ENCODE data around the gene PLA2G2F. TPM values are rescaled to one million over a fixed set of nuclear protein-coding genes. Genes with fewer than 3 reads are reported as not detected.

The PLA2G2F gene
- total and polyA plus RNA-seq, 2 of the 8 experiments (the other 6 are each of a cell fraction or from before 2014, with no cell fraction given) = not detected

GRCh38 chr1:20110679-20111078 lies 28.4 kb upstream of the PLA2G2F start:
- CTCF ChIA-PET (ENCODE audit: partially characterized antibody) = interaction anchor here (0.6 to 3.9 kb wide), 10 partner anchors 9 to 465 kb away, joined by 3 to 14 read pairs (median 3); no protein-coding TSS in a partner anchor

More at GRCh38 chr1:20110679-20111078, 28.4 kb upstream of the PLA2G2F start:
- Histone ChIP-seq H3K23me2 (ENCODE audit: low read depth, low read length) (no peaks in the 10 kb centered on the region), H3K9me3 (ENCODE audit: insufficient read depth in 2 of 2, low read depth in 1 of 2, low read length in 1 of 2) (no peaks in the 10 kb centered on the region; a peak in 2 of 4 replicates), H3K4me3 (ENCODE audit: extremely low read depth in 1 of 4, insufficient read depth in 2 of 4, low read depth in 3 of 4, low read length in 4 of 4) (no peak overlapping the region), H2AFZ (ENCODE audit: low read length) (no peak overlapping the region), H2BK5ac (ENCODE audit: low read depth, low read length) (no peak overlapping the region), H2AK5ac (ENCODE audit: low read depth, low read length) (no peak overlapping the region), H3K79me1 (ENCODE audit: low read depth, low read length) (no peaks in the 10 kb centered on the region), H3K23ac (ENCODE audit: insufficient read length) (no peak overlapping the region), H3K36me3 (ENCODE audit: control insufficient read depth in 2 of 4, insufficient read depth in 4 of 4, low read length in 3 of 4) (no peaks in the 10 kb centered on the region), H3K27ac (ENCODE audit: low read depth, low read length) (no peak overlapping the region), H3K56ac (replicated peaks; ENCODE audit: insufficient read length, low read depth, low read length) (no peak overlapping the region), H3K4me2 (ENCODE audit: insufficient read depth in 1 of 2, low read depth in 2 of 2, low read length in 2 of 2) (no peak overlapping the region), H3K79me2 (ENCODE audit: control insufficient read depth in 1 of 2, insufficient read depth in 2 of 2, low read length in 2 of 2) (no peaks in the 10 kb centered on the region), H4K8ac (ENCODE audit: extremely low read depth, insufficient read depth, low read length) (no peak overlapping the region), H3K9ac (replicated peaks in 1 of 4; ENCODE audit: extremely low read depth in 1 of 4, low read depth in 3 of 4, low read length in 3 of 4) (no peak overlapping the region), H3K4me1 (replicated peaks in 1 of 4; ENCODE audit: control insufficient read depth in 3 of 4, insufficient read depth in 4 of 4, low read length in 3 of 4) (peaks cover 2 to 5% (median 3%) of the 10 kb centered on the region in 4 experiments; a peak in 4 of 7 replicates), H3K4ac (replicated peaks; ENCODE audit: insufficient read length, low read depth, low read length) (no peak overlapping the region), H4K5ac (ENCODE audit: insufficient read length, low read depth, low read length) (no peak overlapping the region), H3K18ac (ENCODE audit: extremely low read depth, low read length) (no peak overlapping the region), H4K91ac (replicated peaks; ENCODE audit: insufficient read length, low read length) (peak overlapping the region; percentile 56), H2BK15ac (ENCODE audit: low read length) (no peak overlapping the region), H3K14ac (ENCODE audit: insufficient read length) (no peak overlapping the region), H3K27me3 (replicated peaks in 1 of 4; ENCODE audit: control insufficient read depth in 3 of 4, extremely low read depth in 1 of 4, insufficient read depth in 3 of 4, low read length in 3 of 4) (no peaks in the 10 kb centered on the region), H2BK120ac (replicated peaks; ENCODE audit: low read depth, low read length) (no peak overlapping the region), H4K20me1 (replicated peaks in 1 of 2; ENCODE audit: control insufficient read depth in 1 of 2, insufficient read depth in 2 of 2, low read length in 2 of 2) (no peaks in the 10 kb centered on the region), H2BK12ac (ENCODE audit: low read depth, low read length) (no peak overlapping the region), H2BK20ac (ENCODE audit: low read length) (no peak overlapping the region)
- DNase-seq (ENCODE audit: low read depth in 1 of 2, low spot score in 2 of 2) (no peak), FAIRE-seq (no peak)
- POLR2A ChIA-PET (ENCODE audit: partially characterized antibody) = no interaction called here
- TF ChIP-seq GABPA (IDR thresholded peaks at IDR 0.05; ENCODE audit: borderline replicate concordance, insufficient read depth, low read length) (no peak), FOSL1 (IDR thresholded peaks at IDR 0.05; ENCODE audit: insufficient read depth, low read depth, low read length) (no peak), CBX5 (IDR thresholded peaks at IDR 0.05; ENCODE audit: low read depth, low read length) (no peak), TCF12 (IDR thresholded peaks at IDR 0.05; ENCODE audit: low read depth, low read length) (no peak), BACH1 (IDR thresholded peaks at IDR 0.05; ENCODE audit: low read length) (no peak), HDAC6 (IDR thresholded peaks at IDR 0.05; ENCODE audit: low read depth, low read length) (no peak), JUND (IDR thresholded peaks at IDR 0.05; ENCODE audit: low read length) (no peak), BRCA1 (IDR thresholded peaks at IDR 0.05; ENCODE audit: low read depth, low read length) (no peak), TBP (IDR thresholded peaks at IDR 0.05; ENCODE audit: low read depth, low read length) (no peak), TEAD4 (IDR thresholded peaks at IDR 0.05; ENCODE audit: low read depth, low read length) (no peak), MAX (IDR thresholded peaks at IDR 0.05) (no peak), EGR1 (IDR thresholded peaks at IDR 0.05; ENCODE audit: borderline replicate concordance, low read depth, low read length) (no peak), GTF2F1 (IDR thresholded peaks at IDR 0.05; ENCODE audit: borderline replicate concordance, low read depth, low read length) (no peak)
- 92% methylated on average over 12 of the region's 12 CpGs; no CpG with 5 or more reads in 1 of the 2 experiments for WGBS, 2 experiments (ENCODE audit: extremely low coverage in 1 of 2, insufficient coverage in 1 of 2, insufficient read length in 1 of 2, insufficient replicate concordance in 2 of 2, low coverage in 1 of 2, low lambda C conversion rate in 2 of 2, missing lambda C conversion rate in 1 of 2)
